GM19025 (cell line): Measurements from ENCODE around the gene LCP1.

Experiments
- ATAC-seq: cut with Tn5 transposase; IDR thresholded peaks from one replicate; pipeline ENCODE4 v1.9.1; 2021; ENCODE audit warnings: mild to moderate bottlenecking, low read depth, moderate library complexity; ENCODE audit not compliant: unreplicated experiment

LCP1 gene

GRCh38 chr13:46129955-46130618 is 51.9 kb downstream of the LCP1 start:
- ATAC-seq = no peak

- ATAC-seq = no peak
Measured at GRCh38 chr13:46129124-46129523, 52.9 kb downstream of the LCP1 start.

- no peak for ATAC-seq
Measured at GRCh38 chr13:46127358-46128023, 54.5 kb downstream of the LCP1 start.

- no peak for ATAC-seq
Measured at GRCh38 chr13:46126552-46127357, 55.2 kb downstream of the LCP1 start.

- no peak for ATAC-seq
Measured at GRCh38 chr13:46126056-46126455, 55.9 kb downstream of the LCP1 start.

- ATAC-seq = no peak
Measured at GRCh38 chr13:46124967-46125933, 56.7 kb downstream of the LCP1 start.

- ATAC-seq = no peak
Measured at GRCh38 chr13:46124531-46124966, 57.4 kb downstream of the LCP1 start.

GRCh38 chr13:46122304-46122703 is 59.7 kb downstream of the LCP1 start:
- ATAC-seq = no peak

- no peak for ATAC-seq
Measured at GRCh38 chr13:46121597-46122163, 60.3 kb downstream of the LCP1 start.

GRCh38 chr13:46121033-46121432 is 60.9 kb downstream of the LCP1 start:
- ATAC-seq = no peak

GRCh38 chr13:46119883-46120614 is 61.9 kb downstream of the LCP1 start:
- no peak for ATAC-seq

- ATAC-seq = no peak
Measured at GRCh38 chr13:46116653-46117502, 65.1 kb downstream of the LCP1 start.

GRCh38 chr13:46114613-46115012 is 67.4 kb downstream of the LCP1 start:
- ATAC-seq = no peak

GRCh38 chr13:46113596-46113995 is 68.4 kb downstream of the LCP1 start:
- ATAC-seq = no peak

- no peak for ATAC-seq
Measured at GRCh38 chr13:46111151-46111550, 70.8 kb downstream of the LCP1 start.

GRCh38 chr13:46109451-46109850 is 72.5 kb downstream of the LCP1 start:
- ATAC-seq = no peak

- ATAC-seq = no peak
Measured at GRCh38 chr13:46106839-46107371, 75.1 kb downstream of the LCP1 start.

- ATAC-seq = no peak
Measured at GRCh38 chr13:46104868-46105267, 77.1 kb downstream of the LCP1 start, which contains the start of gene CPB2. Gene CPB2, minus strand, starts transcription at chr13:46105033. Its CDS starts 24 bp downstream, at chr13:46105009.
